Measurements from ENCODE around the gene BMP8A.

BMP8A gene

DNA sequence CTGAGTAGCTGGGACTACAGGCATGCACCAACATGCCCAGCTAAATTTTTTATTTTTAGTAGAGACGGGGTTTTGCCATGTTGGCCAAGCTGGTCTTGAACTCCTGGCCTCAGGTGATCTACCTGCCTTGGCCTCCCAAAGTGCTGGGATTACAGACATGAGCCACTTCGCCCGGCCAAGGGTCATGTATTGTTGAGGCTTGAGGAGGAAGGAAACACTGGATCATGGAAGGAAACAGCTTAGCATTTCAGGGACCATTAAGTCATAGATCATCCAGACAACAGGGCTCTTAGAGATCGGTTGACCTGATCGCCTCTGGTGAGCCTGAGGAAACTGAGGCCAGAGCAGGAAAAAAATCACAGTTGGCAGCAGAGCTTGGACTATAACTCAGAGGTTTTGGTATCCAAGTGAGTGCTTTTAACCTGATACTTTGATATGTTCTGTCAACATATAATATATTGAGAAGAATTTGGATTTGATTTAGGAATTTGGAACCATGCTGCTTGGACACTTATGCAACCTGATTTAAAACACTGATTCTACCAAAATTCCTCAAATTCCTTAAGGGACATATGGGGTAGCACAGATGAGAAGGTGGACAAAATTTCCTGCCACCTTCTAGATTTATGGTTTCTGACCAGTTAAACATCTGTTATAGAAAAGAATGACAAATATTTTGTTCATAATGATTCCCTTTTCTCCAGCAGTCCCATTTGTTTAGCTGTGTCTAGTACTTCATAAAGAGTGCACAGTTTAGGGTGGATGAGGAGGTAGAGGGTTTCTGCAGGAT is 13.1 kb upstream of the BMP8A start:
- H3K27ac ChIP-seq (ENCODE audit: low read length): no peak overlapping the region
- no peak for ATAC-seq (ENCODE audit: insufficient read depth, low read depth)
- H3K4me3 ChIP-seq (ENCODE audit: low read depth in 1 of 2, low read length in 2 of 2): no peak overlapping the region
- H3K79me2 ChIP-seq (ENCODE audit: insufficient read depth, low read length): no peaks in the 10 kb centered on the region
- H4K20me1 ChIP-seq (ENCODE audit: insufficient read depth, low read length): no peaks in the 10 kb centered on the region
- H3K4me1 ChIP-seq (ENCODE audit: insufficient read depth, low read length): no peaks in the 10 kb centered on the region
- H3K36me3 ChIP-seq (ENCODE audit: insufficient read depth, low read length): peaks cover 59% of the 10 kb centered on the region
- DNase-seq: no peak
- no peaks in the 10 kb centered on the region for H3K9me3 ChIP-seq (ENCODE audit: insufficient read depth, low read length, severe bottlenecking)
- TF ChIP-seq, protein P1, sequence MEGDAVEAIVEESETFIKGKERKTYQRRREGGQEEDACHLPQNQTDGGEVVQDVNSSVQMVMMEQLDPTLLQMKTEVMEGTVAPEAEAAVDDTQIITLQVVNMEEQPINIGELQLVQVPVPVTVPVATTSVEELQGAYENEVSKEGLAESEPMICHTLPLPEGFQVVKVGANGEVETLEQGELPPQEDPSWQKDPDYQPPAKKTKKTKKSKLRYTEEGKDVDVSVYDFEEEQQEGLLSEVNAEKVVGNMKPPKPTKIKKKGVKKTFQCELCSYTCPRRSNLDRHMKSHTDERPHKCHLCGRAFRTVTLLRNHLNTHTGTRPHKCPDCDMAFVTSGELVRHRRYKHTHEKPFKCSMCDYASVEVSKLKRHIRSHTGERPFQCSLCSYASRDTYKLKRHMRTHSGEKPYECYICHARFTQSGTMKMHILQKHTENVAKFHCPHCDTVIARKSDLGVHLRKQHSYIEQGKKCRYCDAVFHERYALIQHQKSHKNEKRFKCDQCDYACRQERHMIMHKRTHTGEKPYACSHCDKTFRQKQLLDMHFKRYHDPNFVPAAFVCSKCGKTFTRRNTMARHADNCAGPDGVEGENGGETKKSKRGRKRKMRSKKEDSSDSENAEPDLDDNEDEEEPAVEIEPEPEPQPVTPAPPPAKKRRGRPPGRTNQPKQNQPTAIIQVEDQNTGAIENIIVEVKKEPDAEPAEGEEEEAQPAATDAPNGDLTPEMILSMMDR (IDR thresholded peaks at IDR 0.05; ENCODE audit: borderline replicate concordance, extremely low read depth, low read length, poor library complexity, severe bottlenecking): no peak
- TF ChIP-seq EZH2 (IDR thresholded peaks at IDR 0.05; ENCODE audit: borderline replicate concordance, low read depth, low read length, severe bottlenecking): no peak
- no peaks in the 10 kb centered on the region for H3K27me3 ChIP-seq (ENCODE audit: insufficient read depth, low read length, poor library complexity)
- H3K4me2 ChIP-seq (ENCODE audit: insufficient read depth, low read length): no peak overlapping the region
- no peak overlapping the region for H2AFZ ChIP-seq (ENCODE audit: low read depth, low read length)
- H3K9ac ChIP-seq (ENCODE audit: low read depth, low read length): no peak overlapping the region

DNA sequence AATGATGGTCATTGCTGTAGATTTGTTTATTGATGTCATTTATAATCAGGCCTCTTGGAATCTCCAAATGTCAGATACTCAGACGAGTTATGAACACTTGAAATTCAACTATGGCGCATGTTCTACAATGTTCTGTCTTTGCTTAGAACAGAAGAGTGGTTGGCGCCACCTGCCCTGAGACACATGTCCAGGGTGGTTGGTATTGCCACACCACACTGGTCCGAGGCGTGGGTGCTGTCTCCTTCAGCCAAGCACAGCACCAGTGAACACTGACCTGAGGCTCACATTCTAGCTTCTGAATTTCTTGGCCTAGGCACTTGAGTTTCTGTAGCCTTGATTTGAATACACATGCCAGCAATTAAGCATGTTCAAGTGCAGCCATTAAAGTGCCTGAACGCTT is 10.1 kb upstream of the BMP8A start:
- no peak overlapping the region for H2AFZ ChIP-seq (ENCODE audit: low read depth, low read length)
- no peaks in the 10 kb centered on the region for H3K79me2 ChIP-seq (ENCODE audit: insufficient read depth, low read length)
- H3K4me3 ChIP-seq (ENCODE audit: low read depth in 1 of 2, low read length in 2 of 2): no peak overlapping the region
- no peak overlapping the region for H3K27ac ChIP-seq (ENCODE audit: low read length)
- H4K20me1 ChIP-seq (ENCODE audit: insufficient read depth, low read length): no peaks in the 10 kb centered on the region
- no peaks in the 10 kb centered on the region for H3K4me1 ChIP-seq (ENCODE audit: insufficient read depth, low read length)
- no peak for DNase-seq
- TF ChIP-seq, protein P1 (IDR thresholded peaks at IDR 0.05; ENCODE audit: borderline replicate concordance, extremely low read depth, low read length, poor library complexity, severe bottlenecking): no peak
- TF ChIP-seq EZH2 (IDR thresholded peaks at IDR 0.05; ENCODE audit: borderline replicate concordance, low read depth, low read length, severe bottlenecking): no peak
- no peak for ATAC-seq (ENCODE audit: insufficient read depth, low read depth)
- no peaks in the 10 kb centered on the region for H3K27me3 ChIP-seq (ENCODE audit: insufficient read depth, low read length, poor library complexity)
- H3K36me3 ChIP-seq (ENCODE audit: insufficient read depth, low read length): peaks cover 70% of the 10 kb centered on the region
- H3K9ac ChIP-seq (ENCODE audit: low read depth, low read length): no peak overlapping the region
- H3K4me2 ChIP-seq (ENCODE audit: insufficient read depth, low read length): no peak overlapping the region
- H3K9me3 ChIP-seq (ENCODE audit: insufficient read depth, low read length, severe bottlenecking): no peaks in the 10 kb centered on the region

DNA sequence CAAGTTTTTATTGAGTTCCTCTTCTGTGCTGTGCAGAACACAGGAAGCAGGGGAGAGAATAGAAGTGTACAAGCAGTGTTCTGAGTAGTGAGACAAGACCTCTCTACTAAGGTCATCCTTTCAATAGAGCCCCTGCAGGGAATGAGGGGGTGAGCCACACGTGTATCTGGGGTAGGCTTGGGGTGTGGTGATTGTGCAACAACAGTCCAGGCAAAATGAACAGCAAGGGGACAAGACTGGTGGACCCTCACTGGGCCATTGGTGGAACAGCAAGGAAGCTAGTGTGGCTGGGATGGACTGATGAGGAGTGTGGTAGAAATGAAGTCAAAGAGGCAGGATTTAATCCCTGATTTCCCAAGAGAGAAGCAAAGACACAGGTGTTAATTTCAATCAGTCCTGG is 8.2 kb upstream of the BMP8A start:
- no peak for ATAC-seq (ENCODE audit: insufficient read depth, low read depth)
- H3K36me3 ChIP-seq (ENCODE audit: insufficient read depth, low read length): peaks cover 79% of the 10 kb centered on the region
- no peak overlapping the region for H3K9ac ChIP-seq (ENCODE audit: low read depth, low read length)
- H3K79me2 ChIP-seq (ENCODE audit: insufficient read depth, low read length): no peaks in the 10 kb centered on the region
- H3K4me1 ChIP-seq (ENCODE audit: insufficient read depth, low read length): no peaks in the 10 kb centered on the region
- no peak for DNase-seq
- H3K27me3 ChIP-seq (ENCODE audit: insufficient read depth, low read length, poor library complexity): no peaks in the 10 kb centered on the region
- no peak for TF ChIP-seq EZH2 (IDR thresholded peaks at IDR 0.05; ENCODE audit: borderline replicate concordance, low read depth, low read length, severe bottlenecking)
- TF ChIP-seq, protein P1 (IDR thresholded peaks at IDR 0.05; ENCODE audit: borderline replicate concordance, extremely low read depth, low read length, poor library complexity, severe bottlenecking): no peak
- no peak overlapping the region for H3K4me2 ChIP-seq (ENCODE audit: insufficient read depth, low read length)
- no peaks in the 10 kb centered on the region for H4K20me1 ChIP-seq (ENCODE audit: insufficient read depth, low read length)
- no peak overlapping the region for H3K27ac ChIP-seq (ENCODE audit: low read length)
- no peak overlapping the region for H2AFZ ChIP-seq (ENCODE audit: low read depth, low read length)
- H3K9me3 ChIP-seq (ENCODE audit: insufficient read depth, low read length, severe bottlenecking): no peaks in the 10 kb centered on the region
- no peak overlapping the region for H3K4me3 ChIP-seq (ENCODE audit: low read depth in 1 of 2, low read length in 2 of 2)

Data from DND-41 (cell line).